SK-N-SH treated with all-trans-retinoic acid at 6 μM for 48 hours (cell line): ENCODE results near the gene AKAP7.

Source experiments
- ATAC-seq: fragments of 200-7000 bp; cut with Tn5 transposase; 3 replicates; pipeline ENCODE4 v1.9.1; 2020; ENCODE audit warnings: mild to moderate bottlenecking, moderate library complexity
- ARNTL ChIP-seq: fragments of 450-650 bp; formaldehyde crosslinking; IDR thresholded peaks from 2 replicates; pipeline ENCODE4 v1.5.0; 2020; ENCODE audit warnings: low read depth, mild to moderate bottlenecking, moderate library complexity, borderline replicate concordance
- BACH2 ChIP-seq: fragments of 250-450 bp; sonication (Bioruptor Pico); IDR thresholded peaks from 2 replicates; pipeline ENCODE4 v1.9.0; 2021; ENCODE audit warnings: mild to moderate bottlenecking, borderline replicate concordance
- ESRRG ChIP-seq: fragments of 250-450 bp; sonication (Bioruptor Pico); IDR thresholded peaks from 2 replicates; pipeline ENCODE4 v1.6.1; 2021; ENCODE audit warnings: mild to moderate bottlenecking
- GLIS3 ChIP-seq: fragments of 250-450 bp; sonication (Bioruptor Pico); IDR thresholded peaks from 2 replicates; pipeline ENCODE4 v1.5.0; 2020; ENCODE audit warnings: mild to moderate bottlenecking, moderate library complexity
- ISL1 ChIP-seq: fragments of 250-450 bp; sonication (Bioruptor Pico); IDR thresholded peaks from 2 replicates; pipeline ENCODE4 v2.1.2; 2022; ENCODE audit warnings: mild to moderate bottlenecking, moderate library complexity
- OSR1 ChIP-seq: fragments of 250-450 bp; sonication (Bioruptor Pico); IDR thresholded peaks from 2 replicates; pipeline ENCODE4 v1.8.0; 2022; ENCODE audit warnings: moderate library complexity, mild to moderate bottlenecking, inconsistent platforms
- PPARA ChIP-seq: fragments of 250-450 bp; sonication (Bioruptor Pico); IDR thresholded peaks from 2 replicates; pipeline ENCODE4 v1.5.0; 2020; ENCODE audit warnings: mild to moderate bottlenecking, borderline replicate concordance
- RARB ChIP-seq: fragments of 250-450 bp; sonication (Bioruptor Pico); IDR thresholded peaks from 2 replicates; pipeline ENCODE4 v1.8.0; 2021; ENCODE audit warnings: mild to moderate bottlenecking, moderate library complexity
- SNAI2 ChIP-seq: fragments of 250-450 bp; sonication (Bioruptor Pico); IDR thresholded peaks from 2 replicates; pipeline ENCODE4 v1.5.0; 2020; ENCODE audit warnings: mild to moderate bottlenecking, moderate library complexity
- TCF4 ChIP-seq: fragments of 250-450 bp; sonication (Bioruptor Pico); IDR thresholded peaks from 2 replicates; pipeline ENCODE4 v1.8.0; 2021; ENCODE audit warnings: mild to moderate bottlenecking, moderate library complexity, borderline replicate concordance
- TOX ChIP-seq: fragments of 250-450 bp; sonication (Bioruptor Pico); IDR thresholded peaks from 2 replicates; pipeline ENCODE4 v1.8.0; 2021; ENCODE audit warnings: mild to moderate bottlenecking, moderate library complexity, borderline replicate concordance
- TSHZ2 ChIP-seq: fragments of 250-450 bp; sonication (Bioruptor Pico); IDR thresholded peaks from 2 replicates; pipeline ENCODE4 v1.5.0; 2020; ENCODE audit warnings: mild to moderate bottlenecking, moderate library complexity
- ZC3H10 ChIP-seq: fragments of 250-450 bp; sonication (Bioruptor Pico); IDR thresholded peaks from 2 replicates; pipeline ENCODE4 v1.5.1; 2021; ENCODE audit warnings: mild to moderate bottlenecking, moderate library complexity
- ZFP3 ChIP-seq: fragments of 250-450 bp; sonication (Bioruptor Pico); IDR thresholded peaks from 2 replicates; pipeline ENCODE4 v1.5.0; 2020; ENCODE audit warnings: mild to moderate bottlenecking, moderate library complexity
- ZFP30 ChIP-seq: fragments of 450-650 bp; formaldehyde crosslinking; IDR thresholded peaks from 2 replicates; pipeline ENCODE4 v1.5.0; 2022; ENCODE audit warnings: mild to moderate bottlenecking, moderate library complexity
- ZNF565 ChIP-seq: fragments of 450-650 bp; formaldehyde crosslinking; conservative IDR thresholded peaks from 2 replicates; pipeline ENCODE4 v1.5.0; 2020; ENCODE audit warnings: low read depth, mild to moderate bottlenecking, moderate library complexity
- ZNF70 ChIP-seq: fragments of 450-650 bp; formaldehyde crosslinking; IDR thresholded peaks from 2 replicates; pipeline ENCODE4 v1.5.0; 2020; ENCODE audit warnings: mild to moderate bottlenecking, moderate library complexity
- ZNF8 ChIP-seq: fragments of 450-650 bp; formaldehyde crosslinking; IDR thresholded peaks from 2 replicates; pipeline ENCODE4 v1.5.0; 2020; ENCODE audit warnings: mild to moderate bottlenecking, moderate library complexity
- TF ChIP-seq, protein P1 (sequence below): fragments of 250-450 bp; sonication (Bioruptor Pico); IDR thresholded peaks from 2 replicates; pipeline ENCODE4 v1.5.1; 2021; ENCODE audit warnings: mild to moderate bottlenecking, moderate library complexity
- TF ChIP-seq, protein P2 (sequence below): fragments of 250-450 bp; sonication (Bioruptor Pico); IDR thresholded peaks from 2 replicates; pipeline ENCODE4 v1.8.0; 2021; ENCODE audit warnings: low read depth, mild to moderate bottlenecking, moderate library complexity, borderline replicate concordance
- TF ChIP-seq, protein P3 (sequence below): fragments of 250-450 bp; sonication (Bioruptor Pico); IDR thresholded peaks from 2 replicates; pipeline ENCODE4 v1.8.0; 2020; ENCODE audit warnings: mild to moderate bottlenecking, moderate library complexity, borderline replicate concordance
- TF ChIP-seq, protein P4 (sequence below): fragments of 250-450 bp; sonication (Bioruptor Pico); IDR thresholded peaks from 2 replicates; pipeline ENCODE4 v1.5.1; 2020; ENCODE audit warnings: low read depth, mild to moderate bottlenecking, moderate library complexity

AKAP7 gene

DNA sequence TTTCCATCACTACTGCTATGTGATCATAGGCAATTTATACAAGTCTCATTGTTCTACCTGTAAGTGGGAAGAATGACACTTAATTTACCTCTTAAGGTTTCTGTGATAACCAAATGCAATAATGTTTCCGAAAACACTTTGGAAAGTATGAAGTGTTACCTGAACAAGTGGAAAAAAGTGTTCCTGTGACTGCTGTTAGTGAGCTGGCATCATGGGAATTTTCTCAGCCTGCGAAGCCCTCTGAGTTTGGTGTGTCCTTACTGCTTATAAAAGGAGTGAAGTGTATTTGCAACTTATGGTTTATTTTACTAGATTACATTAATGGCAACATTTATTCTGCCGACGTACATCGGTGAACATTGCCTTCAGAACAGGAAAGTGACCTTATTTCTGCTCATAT, 133.0 kb downstream of the AKAP7 start:
- no peak for TF ChIP-seq ZC3H10
- TF ChIP-seq RARB (CRISPR knock-in tag), result no peak
- no peak for TF ChIP-seq TCF4 (CRISPR knock-in tag)
- no peak for TF ChIP-seq ARNTL (CRISPR knock-in tag)
- TF ChIP-seq ZNF8 (CRISPR knock-in tag), result no peak
- TF ChIP-seq ZNF565, result no peak
- TF ChIP-seq ISL1 (CRISPR knock-in tag), result no peak
- TF ChIP-seq, protein P1, sequence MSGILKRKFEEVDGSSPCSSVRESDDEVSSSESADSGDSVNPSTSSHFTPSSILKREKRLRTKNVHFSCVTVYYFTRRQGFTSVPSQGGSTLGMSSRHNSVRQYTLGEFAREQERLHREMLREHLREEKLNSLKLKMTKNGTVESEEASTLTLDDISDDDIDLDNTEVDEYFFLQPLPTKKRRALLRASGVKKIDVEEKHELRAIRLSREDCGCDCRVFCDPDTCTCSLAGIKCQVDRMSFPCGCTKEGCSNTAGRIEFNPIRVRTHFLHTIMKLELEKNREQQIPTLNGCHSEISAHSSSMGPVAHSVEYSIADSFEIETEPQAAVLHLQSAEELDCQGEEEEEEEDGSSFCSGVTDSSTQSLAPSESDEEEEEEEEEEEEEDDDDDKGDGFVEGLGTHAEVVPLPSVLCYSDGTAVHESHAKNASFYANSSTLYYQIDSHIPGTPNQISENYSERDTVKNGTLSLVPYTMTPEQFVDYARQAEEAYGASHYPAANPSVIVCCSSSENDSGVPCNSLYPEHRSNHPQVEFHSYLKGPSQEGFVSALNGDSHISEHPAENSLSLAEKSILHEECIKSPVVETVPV (CRISPR knock-in tag), result no peak
- TF ChIP-seq BACH2 (CRISPR knock-in tag), result no peak
- no peak for TF ChIP-seq PPARA
- no peak for TF ChIP-seq GLIS3
- TF ChIP-seq, protein P2, sequence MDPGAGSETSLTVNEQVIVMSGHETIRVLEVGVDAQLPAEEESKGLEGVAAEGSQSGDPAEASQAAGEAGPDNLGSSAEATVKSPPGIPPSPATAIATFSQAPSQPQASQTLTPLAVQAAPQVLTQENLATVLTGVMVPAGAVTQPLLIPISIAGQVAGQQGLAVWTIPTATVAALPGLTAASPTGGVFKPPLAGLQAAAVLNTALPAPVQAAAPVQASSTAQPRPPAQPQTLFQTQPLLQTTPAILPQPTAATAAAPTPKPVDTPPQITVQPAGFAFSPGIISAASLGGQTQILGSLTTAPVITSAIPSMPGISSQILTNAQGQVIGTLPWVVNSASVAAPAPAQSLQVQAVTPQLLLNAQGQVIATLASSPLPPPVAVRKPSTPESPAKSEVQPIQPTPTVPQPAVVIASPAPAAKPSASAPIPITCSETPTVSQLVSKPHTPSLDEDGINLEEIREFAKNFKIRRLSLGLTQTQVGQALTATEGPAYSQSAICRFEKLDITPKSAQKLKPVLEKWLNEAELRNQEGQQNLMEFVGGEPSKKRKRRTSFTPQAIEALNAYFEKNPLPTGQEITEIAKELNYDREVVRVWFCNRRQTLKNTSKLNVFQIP (CRISPR knock-in tag), result no peak
- TF ChIP-seq ESRRG (CRISPR knock-in tag), result no peak
- no peak for TF ChIP-seq ZNF70 (CRISPR knock-in tag)
- TF ChIP-seq OSR1, result no peak
- TF ChIP-seq ZFP3 (CRISPR knock-in tag), result no peak
- no peak for TF ChIP-seq ZFP30 (CRISPR knock-in tag)
- TF ChIP-seq SNAI2 (CRISPR knock-in tag), result no peak

DNA sequence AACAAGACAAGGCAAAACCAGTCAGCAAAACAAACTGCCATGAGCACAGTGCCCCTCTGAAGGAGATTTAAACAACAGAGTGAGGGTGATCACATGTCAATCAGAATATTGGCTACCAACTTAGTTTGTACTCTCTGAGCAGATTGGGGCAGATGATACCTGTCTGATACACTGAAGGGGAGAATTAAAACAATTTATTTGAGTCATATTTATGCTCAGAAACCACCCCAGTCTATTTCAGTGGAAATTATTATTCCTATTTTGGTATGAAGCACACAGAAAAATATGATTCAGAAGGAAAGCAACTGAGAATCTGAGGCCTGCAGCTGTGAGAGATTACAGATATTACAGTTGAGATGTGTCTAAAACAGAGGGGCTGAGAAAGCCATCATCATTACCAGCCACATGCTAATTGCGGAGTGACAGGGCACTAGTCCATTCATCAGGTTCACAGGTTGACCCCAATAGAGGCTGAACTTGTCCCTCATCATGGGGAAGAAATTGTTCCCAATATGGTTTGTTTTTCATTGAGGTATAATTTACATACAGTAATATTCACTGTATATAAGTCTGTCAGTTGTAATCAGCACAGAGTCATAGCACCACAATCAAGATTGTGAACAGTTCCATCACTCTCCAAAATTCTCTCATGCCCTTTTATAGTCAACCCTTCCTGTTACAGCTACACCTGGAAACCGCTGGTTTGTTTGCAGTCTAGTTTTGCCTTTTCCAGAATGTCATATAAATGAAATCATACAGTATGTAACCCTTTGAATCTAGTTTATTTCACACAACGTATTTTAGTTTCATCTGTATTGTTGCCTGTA, 134.5 kb downstream of the AKAP7 start:
- TF ChIP-seq PPARA (no peak), TCF4 (CRISPR knock-in tag) (no peak), ZC3H10 (no peak), ZFP30 (CRISPR knock-in tag) (no peak), SNAI2 (CRISPR knock-in tag) (no peak), ZNF70 (CRISPR knock-in tag) (no peak), OSR1 (no peak), TOX (no peak), ISL1 (CRISPR knock-in tag) (no peak), ZNF565 (no peak), GLIS3 (no peak), TSHZ2 (no peak), ARNTL (CRISPR knock-in tag) (no peak), RARB (CRISPR knock-in tag) (no peak)
- TF ChIP-seq, protein P1 (CRISPR knock-in tag), result no peak
- TF ChIP-seq, protein P3, sequence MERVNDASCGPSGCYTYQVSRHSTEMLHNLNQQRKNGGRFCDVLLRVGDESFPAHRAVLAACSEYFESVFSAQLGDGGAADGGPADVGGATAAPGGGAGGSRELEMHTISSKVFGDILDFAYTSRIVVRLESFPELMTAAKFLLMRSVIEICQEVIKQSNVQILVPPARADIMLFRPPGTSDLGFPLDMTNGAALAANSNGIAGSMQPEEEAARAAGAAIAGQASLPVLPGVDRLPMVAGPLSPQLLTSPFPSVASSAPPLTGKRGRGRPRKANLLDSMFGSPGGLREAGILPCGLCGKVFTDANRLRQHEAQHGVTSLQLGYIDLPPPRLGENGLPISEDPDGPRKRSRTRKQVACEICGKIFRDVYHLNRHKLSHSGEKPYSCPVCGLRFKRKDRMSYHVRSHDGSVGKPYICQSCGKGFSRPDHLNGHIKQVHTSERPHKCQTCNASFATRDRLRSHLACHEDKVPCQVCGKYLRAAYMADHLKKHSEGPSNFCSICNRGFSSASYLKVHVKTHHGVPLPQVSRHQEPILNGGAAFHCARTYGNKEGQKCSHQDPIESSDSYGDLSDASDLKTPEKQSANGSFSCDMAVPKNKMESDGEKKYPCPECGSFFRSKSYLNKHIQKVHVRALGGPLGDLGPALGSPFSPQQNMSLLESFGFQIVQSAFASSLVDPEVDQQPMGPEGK (CRISPR knock-in tag), result no peak
- TF ChIP-seq, protein P2 (CRISPR knock-in tag), result no peak
- TF ChIP-seq, protein P4, sequence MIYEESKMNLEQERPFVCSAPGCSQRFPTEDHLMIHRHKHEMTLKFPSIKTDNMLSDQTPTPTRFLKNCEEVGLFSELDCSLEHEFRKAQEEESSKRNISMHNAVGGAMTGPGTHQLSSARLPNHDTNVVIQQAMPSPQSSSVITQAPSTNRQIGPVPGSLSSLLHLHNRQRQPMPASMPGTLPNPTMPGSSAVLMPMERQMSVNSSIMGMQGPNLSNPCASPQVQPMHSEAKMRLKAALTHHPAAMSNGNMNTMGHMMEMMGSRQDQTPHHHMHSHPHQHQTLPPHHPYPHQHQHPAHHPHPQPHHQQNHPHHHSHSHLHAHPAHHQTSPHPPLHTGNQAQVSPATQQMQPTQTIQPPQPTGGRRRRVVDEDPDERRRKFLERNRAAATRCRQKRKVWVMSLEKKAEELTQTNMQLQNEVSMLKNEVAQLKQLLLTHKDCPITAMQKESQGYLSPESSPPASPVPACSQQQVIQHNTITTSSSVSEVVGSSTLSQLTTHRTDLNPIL, result no peak
- no peak for ATAC-seq

More for the DNA sequence above, 133.0 kb downstream of the AKAP7 start:
- ATAC-seq, result no peak
